Endothelial cell of umbilical vein (primary cell): ENCODE data around the gene ZNF529. TPM values are rescaled to one million over a fixed set of nuclear protein-coding genes. Genes with fewer than 3 reads are reported as not detected.
A peak's percentile ranks its signal among the peaks of the same experiment; 100 is the strongest.

Source experiments
- BruUV-seq: library from RNA; stranded (reverse); fragments of 400-500 nt; replicated peaks from 2 replicates; lab custom pipeline; 2021; lab: Mats Ljungman, UMichigan
- CTCF ChIA-PET: fragments of 300-600, 350-600 bp; sonication (Branson Sonifier 250); formaldehyde crosslinking; loops from one replicate; lab custom pipeline; 2021; ENCODE audit warnings: antibody characterized with exemption, inconsistent platforms; lab: Charles Lee
- POLR2A ChIA-PET: fragments of 300-600, 350-600 bp; sonication (Branson Sonifier 250); formaldehyde crosslinking; loops from one replicate; lab custom pipeline; 2021; ENCODE audit warnings: antibody characterized with exemption, inconsistent platforms; lab: Charles Lee
- DNase-seq: peaks from one replicate; pipeline ENCODE4 v3.0.0-alpha.2; 2011; ENCODE audit warnings: low read depth, low spot score
- FAIRE-seq: peaks from 2 replicates; lab custom pipeline; 2011; peaks lifted over from hg19 to GRCh38; lab: Jason Lieb, UNC
- H2AFZ ChIP-seq: 2 replicates; pipeline ENCODE4 v1.6.0; 2012; ENCODE audit warnings: low read depth, low read length, control low read depth, inconsistent platforms
- H3K27ac ChIP-seq: 2 replicates; pipeline ENCODE4 v1.5.1; 2011; ENCODE audit warnings: low read depth, mild to moderate bottlenecking, control low read depth, low read length, moderate library complexity; ENCODE audit not compliant: insufficient read depth
- H3K27me3 ChIP-seq, 2 experiments: 2 replicates each; pipeline versions ENCODE4 v1.6.0 to v1.6.1; 2011; ENCODE audit warnings: low read length in 2 of 2, mixed read lengths in 1 of 2; ENCODE audit not compliant: control insufficient read depth in 2 of 2, insufficient read depth in 2 of 2
- H3K36me3 ChIP-seq, 2 experiments: 2 replicates in 1 of 2; 3 replicates in 1 of 2; pipeline ENCODE4 v1.5.1; 2011; ENCODE audit warnings: low read length in 2 of 2, mild to moderate bottlenecking in 1 of 2, moderate library complexity in 1 of 2; ENCODE audit not compliant: control insufficient read depth in 2 of 2, insufficient read depth in 2 of 2; ENCODE audit errors: extremely low read depth in 1 of 2
- H3K4me1 ChIP-seq: 3 replicates; pipeline ENCODE4 v1.5.1; 2011; ENCODE audit warnings: mild to moderate bottlenecking, low read length; ENCODE audit not compliant: control insufficient read depth, insufficient read depth; ENCODE audit errors: extremely low read depth
- H3K4me2 ChIP-seq: 2 replicates; pipeline ENCODE4 v1.6.1; 2011; ENCODE audit warnings: low read length, control low read depth, mixed read lengths; ENCODE audit not compliant: insufficient read depth
- H3K4me3 ChIP-seq, 3 experiments: fragments of 200-600 bp in 1 of 3; sonication (generic), shearing (Covaris generic) in 1 of 3; replicated peaks in 1 of 3; 2 replicates each; pipeline ENCODE4 v1.5.1; 2011 to 2016; ENCODE audit warnings: control low read depth in 3 of 3, low read length in 3 of 3, mild to moderate bottlenecking in 2 of 3, inconsistent platforms in 1 of 3, low read depth in 1 of 3, moderate library complexity in 1 of 3; ENCODE audit not compliant: insufficient read depth in 1 of 3
- H3K79me2 ChIP-seq: 2 replicates; pipeline ENCODE4 v1.6.0; 2012; ENCODE audit warnings: low read length, inconsistent platforms; ENCODE audit not compliant: control insufficient read depth, insufficient read depth
- H3K9ac ChIP-seq: replicated peaks from 2 replicates; pipeline ENCODE3; 2011; ENCODE audit warnings: low read length, control low read depth; ENCODE audit not compliant: insufficient read depth; ENCODE audit errors: extremely low read depth
- H3K9me1 ChIP-seq: replicated peaks from 3 replicates; pipeline ENCODE4 v1.6.0; 2011; ENCODE audit warnings: mild to moderate bottlenecking, low read length; ENCODE audit not compliant: control insufficient read depth, insufficient read depth; ENCODE audit errors: extremely low read depth
- H3K9me3 ChIP-seq: replicated peaks from 2 replicates; pipeline ENCODE4 v1.5.1; 2012; ENCODE audit warnings: low read length, inconsistent platforms; ENCODE audit not compliant: control insufficient read depth, insufficient read depth
- H4K20me1 ChIP-seq: replicated peaks from 2 replicates; pipeline ENCODE3; 2011; ENCODE audit warnings: mild to moderate bottlenecking, low read length; ENCODE audit not compliant: control insufficient read depth, insufficient read depth; ENCODE audit errors: extremely low read depth
- EZH2 ChIP-seq: IDR thresholded peaks from 2 replicates; pipeline ENCODE4 v1.6.1; 2012; ENCODE audit warnings: borderline replicate concordance, low read depth, mild to moderate bottlenecking, moderate library complexity, low read length, inconsistent platforms; ENCODE audit not compliant: severe bottlenecking
- FOS ChIP-seq: IDR thresholded peaks from 2 replicates; pipeline ENCODE4 v1.6.1; 2011; ENCODE audit warnings: mild to moderate bottlenecking, low read length, moderate library complexity, borderline replicate concordance; ENCODE audit not compliant: insufficient read depth
- GATA2 ChIP-seq: IDR thresholded peaks from 2 replicates; pipeline ENCODE4 v1.7.0; 2011; ENCODE audit warnings: low read depth, mild to moderate bottlenecking, moderate library complexity, mixed read lengths, low read length; ENCODE audit not compliant: insufficient read length, insufficient read depth
- JUN ChIP-seq: IDR thresholded peaks from 2 replicates; pipeline ENCODE4 v1.6.1; 2011; ENCODE audit warnings: borderline replicate concordance, low read depth; ENCODE audit not compliant: insufficient read length, insufficient read depth
- MYC ChIP-seq: IDR thresholded peaks from one replicate; pipeline ENCODE4 v1.6.1; 2011; ENCODE audit warnings: mild to moderate bottlenecking, low read depth, low read length
- POLR2A ChIP-seq: IDR thresholded peaks from 2 replicates; pipeline ENCODE4 v1.6.1; 2012; ENCODE audit warnings: low read depth, mild to moderate bottlenecking, control low read depth, low read length
- POLR2AphosphoS5 ChIP-seq: IDR thresholded peaks from 2 replicates; pipeline ENCODE4 v1.6.1; 2012; ENCODE audit warnings: low read depth, mild to moderate bottlenecking, control low read depth, low read length, moderate library complexity; ENCODE audit not compliant: insufficient read depth
- dilution Hi-C: fragments of 300-500 bp; cut with MboI; formaldehyde crosslinking; loops from one replicate; pipeline ENCODE4 v1.15.0; 2019; ENCODE audit warnings: low sequenced_read_pairs; ENCODE audit not compliant: extremely low pct_ligation_motif_present
- intact Hi-C: fragments of 100-400 bp; cut with micrococcal nuclease; formaldehyde crosslinking; loops from one replicate; pipeline ENCODE4 v1.10.0; 2022
- polyA plus RNA-seq, 4 experiments: library from polyadenylated mRNA; depleted of rRNA in 3 of 4; stranded (reverse) in 3 of 4; unstranded in 1 of 4; fragments of >200 nt; gene quantifications; 2 replicates each; pipeline versions ENCODE4 v1.2.1 to v1.2.3, GENCODE V29; 2011 to 2012; ENCODE audit warnings: missing spikeins in 1 of 4
- total RNA-seq: library from RNA; stranded (reverse); gene quantifications from 2 replicates; pipeline ENCODE4 v1.2.3, GENCODE V29; 2021
- TF ChIP-seq, protein P1 (sequence below), 2 donors: IDR thresholded peaks; 1 replicate in 1 of 2; 2 replicates in 1 of 2; pipeline ENCODE4 v1.5.1; 2011; ENCODE audit warnings: low read length in 2 of 2, mild to moderate bottlenecking in 2 of 2, moderate library complexity in 2 of 2, control low read depth in 1 of 2, inconsistent platforms in 1 of 2, low read depth in 1 of 2; ENCODE audit not compliant: insufficient read depth in 1 of 2; ENCODE audit errors: extremely low read depth in 1 of 2
- TF ChIP-seq, protein P2 (sequence below): IDR thresholded peaks from 2 replicates; pipeline ENCODE4 v1.6.1; 2011; ENCODE audit not compliant: insufficient read depth, insufficient read length

The ZNF529 gene
- total and polyA plus RNA-seq, 2 donors (not counting 3 experiments of a cell fraction or from before 2014, with no cell fraction given), result 4.9 to 8.4 TPM

DNA sequence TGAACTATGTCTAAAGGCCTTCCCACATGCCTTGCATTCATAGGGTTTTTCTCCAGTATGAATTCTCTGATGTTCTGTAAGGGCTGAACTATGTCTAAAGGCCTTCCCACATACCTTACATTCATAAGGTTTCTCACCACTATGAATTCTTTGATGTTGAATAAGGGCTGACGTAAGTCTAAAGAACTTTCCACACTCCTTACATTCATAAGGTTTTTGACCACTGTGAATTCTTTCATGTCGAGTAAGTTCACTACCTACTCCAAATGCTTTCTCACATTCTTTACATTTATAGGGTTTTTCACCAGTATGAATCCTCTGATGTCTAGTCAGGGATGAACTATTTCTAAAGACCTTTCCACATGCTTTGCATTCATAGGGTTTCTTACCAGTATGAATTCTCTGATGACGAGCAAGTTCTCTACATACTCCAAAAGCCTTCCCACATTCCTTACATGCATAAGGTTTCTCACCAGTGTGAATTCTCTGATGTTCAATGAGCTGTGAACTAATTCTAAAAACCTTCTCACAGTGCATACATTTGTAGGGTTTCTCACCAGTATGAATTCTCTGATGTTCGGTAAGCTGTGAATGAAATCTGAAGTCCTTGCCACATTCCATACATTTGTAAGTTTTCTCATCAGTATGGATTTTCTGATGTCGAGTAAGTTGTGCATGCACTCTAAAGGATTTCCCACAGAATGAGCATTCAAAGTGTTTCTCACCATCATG is 25.9 kb downstream of the ZNF529 start:
- CTCF ChIA-PET, result no interaction called here
- BruUV-seq, result no TSS peak
- no peaks in the 10 kb centered on the region for H3K9me1 ChIP-seq
- no peaks in the 10 kb centered on the region for H3K27me3 ChIP-seq
- no peak for FAIRE-seq
- no peak overlapping the region for H3K4me3 ChIP-seq
- no peak overlapping the region for H3K4me2 ChIP-seq
- no peak for TF ChIP-seq POLR2A
- no peak for TF ChIP-seq FOS
- no peak for TF ChIP-seq GATA2
- TF ChIP-seq, protein P1, sequence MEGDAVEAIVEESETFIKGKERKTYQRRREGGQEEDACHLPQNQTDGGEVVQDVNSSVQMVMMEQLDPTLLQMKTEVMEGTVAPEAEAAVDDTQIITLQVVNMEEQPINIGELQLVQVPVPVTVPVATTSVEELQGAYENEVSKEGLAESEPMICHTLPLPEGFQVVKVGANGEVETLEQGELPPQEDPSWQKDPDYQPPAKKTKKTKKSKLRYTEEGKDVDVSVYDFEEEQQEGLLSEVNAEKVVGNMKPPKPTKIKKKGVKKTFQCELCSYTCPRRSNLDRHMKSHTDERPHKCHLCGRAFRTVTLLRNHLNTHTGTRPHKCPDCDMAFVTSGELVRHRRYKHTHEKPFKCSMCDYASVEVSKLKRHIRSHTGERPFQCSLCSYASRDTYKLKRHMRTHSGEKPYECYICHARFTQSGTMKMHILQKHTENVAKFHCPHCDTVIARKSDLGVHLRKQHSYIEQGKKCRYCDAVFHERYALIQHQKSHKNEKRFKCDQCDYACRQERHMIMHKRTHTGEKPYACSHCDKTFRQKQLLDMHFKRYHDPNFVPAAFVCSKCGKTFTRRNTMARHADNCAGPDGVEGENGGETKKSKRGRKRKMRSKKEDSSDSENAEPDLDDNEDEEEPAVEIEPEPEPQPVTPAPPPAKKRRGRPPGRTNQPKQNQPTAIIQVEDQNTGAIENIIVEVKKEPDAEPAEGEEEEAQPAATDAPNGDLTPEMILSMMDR (IDR thresholded peaks at IDR 0.05; ENCODE audit: extremely low read depth in 1 of 2, insufficient read depth in 1 of 2, low read depth in 1 of 2, low read length in 2 of 2), result no peak
- TF ChIP-seq MYC, result no peak
- TF ChIP-seq, protein P2, sequence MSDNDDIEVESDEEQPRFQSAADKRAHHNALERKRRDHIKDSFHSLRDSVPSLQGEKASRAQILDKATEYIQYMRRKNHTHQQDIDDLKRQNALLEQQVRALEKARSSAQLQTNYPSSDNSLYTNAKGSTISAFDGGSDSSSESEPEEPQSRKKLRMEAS, result no peak
- TF ChIP-seq EZH2, result no peak
- TF ChIP-seq POLR2AphosphoS5, result no peak
- TF ChIP-seq JUN, result no peak
- H3K36me3 ChIP-seq, result peaks cover 0 to 4% of the 10 kb centered on the region in 2 experiments
- H4K20me1 ChIP-seq, result no peaks in the 10 kb centered on the region
- no peak overlapping the region for H2AFZ ChIP-seq
- DNase-seq, result peak; percentile 13
- no peak overlapping the region for H3K9ac ChIP-seq
- dilution Hi-C loops, result no loop called here
- no peaks in the 10 kb centered on the region for H3K4me1 ChIP-seq
- no peaks in the 10 kb centered on the region for H3K79me2 ChIP-seq
- no peak overlapping the region for H3K27ac ChIP-seq
- peaks cover 21% of the 10 kb centered on the region for H3K9me3 ChIP-seq
- POLR2A ChIA-PET, result no interaction called here
- intact Hi-C loops, result no loop called here
